Panc1 (cell line): ENCODE measurements around the gene CREB3L2.

Source experiments
- POLR2AphosphoS5 ChIP-seq: IDR thresholded peaks from 2 replicates; pipeline ENCODE4 v1.6.1; 2012; ENCODE audit warnings: mild to moderate bottlenecking, low read depth, low read length, moderate library complexity
- SIN3A ChIP-seq: IDR thresholded peaks from 2 replicates; pipeline ENCODE4 v1.6.1; 2012; ENCODE audit warnings: low read depth, mild to moderate bottlenecking, low read length, moderate library complexity, borderline replicate concordance; ENCODE audit not compliant: insufficient read depth
- TCF7L2 ChIP-seq: IDR thresholded peaks from 2 replicates; pipeline ENCODE4 v1.6.1; 2011; ENCODE audit warnings: mild to moderate bottlenecking, low read depth, low read length, inconsistent platforms
- TF ChIP-seq, protein P1 (sequence below), 2 experiments: IDR thresholded peaks; 2 replicates each; pipeline ENCODE4 v1.6.1; 2011 to 2012; ENCODE audit warnings: low read depth in 2 of 2, control low read depth in 1 of 2, low read length in 1 of 2, mild to moderate bottlenecking in 1 of 2, moderate library complexity in 1 of 2; ENCODE audit not compliant: insufficient read depth in 1 of 2
- TF ChIP-seq, protein P2 (sequence below): fragments of 450-650 bp; IDR thresholded peaks from 2 replicates; pipeline ENCODE4 v1.5.1; 2017; ENCODE audit warnings: mild to moderate bottlenecking

DNA sequence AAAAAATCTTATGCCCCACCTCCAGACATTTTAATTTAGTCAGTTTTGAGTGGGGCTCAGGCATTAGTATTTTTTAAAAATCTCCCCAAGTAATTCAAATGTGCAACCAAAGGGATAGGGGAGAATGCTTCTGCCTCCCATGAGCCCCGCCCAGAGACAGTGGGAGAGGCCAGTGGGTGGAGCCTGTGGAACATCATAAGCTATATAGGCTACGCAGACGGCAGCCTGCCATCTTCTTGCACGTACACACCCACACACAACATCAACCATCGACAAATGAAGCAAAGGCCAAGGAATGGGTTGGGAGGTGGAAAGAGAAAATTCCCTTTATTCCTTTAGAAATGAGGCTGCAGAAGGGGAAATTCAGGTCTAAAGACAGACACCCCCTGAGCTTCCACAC, 25.2 kb downstream of the CREB3L2 start:
- TF ChIP-seq, protein P1, sequence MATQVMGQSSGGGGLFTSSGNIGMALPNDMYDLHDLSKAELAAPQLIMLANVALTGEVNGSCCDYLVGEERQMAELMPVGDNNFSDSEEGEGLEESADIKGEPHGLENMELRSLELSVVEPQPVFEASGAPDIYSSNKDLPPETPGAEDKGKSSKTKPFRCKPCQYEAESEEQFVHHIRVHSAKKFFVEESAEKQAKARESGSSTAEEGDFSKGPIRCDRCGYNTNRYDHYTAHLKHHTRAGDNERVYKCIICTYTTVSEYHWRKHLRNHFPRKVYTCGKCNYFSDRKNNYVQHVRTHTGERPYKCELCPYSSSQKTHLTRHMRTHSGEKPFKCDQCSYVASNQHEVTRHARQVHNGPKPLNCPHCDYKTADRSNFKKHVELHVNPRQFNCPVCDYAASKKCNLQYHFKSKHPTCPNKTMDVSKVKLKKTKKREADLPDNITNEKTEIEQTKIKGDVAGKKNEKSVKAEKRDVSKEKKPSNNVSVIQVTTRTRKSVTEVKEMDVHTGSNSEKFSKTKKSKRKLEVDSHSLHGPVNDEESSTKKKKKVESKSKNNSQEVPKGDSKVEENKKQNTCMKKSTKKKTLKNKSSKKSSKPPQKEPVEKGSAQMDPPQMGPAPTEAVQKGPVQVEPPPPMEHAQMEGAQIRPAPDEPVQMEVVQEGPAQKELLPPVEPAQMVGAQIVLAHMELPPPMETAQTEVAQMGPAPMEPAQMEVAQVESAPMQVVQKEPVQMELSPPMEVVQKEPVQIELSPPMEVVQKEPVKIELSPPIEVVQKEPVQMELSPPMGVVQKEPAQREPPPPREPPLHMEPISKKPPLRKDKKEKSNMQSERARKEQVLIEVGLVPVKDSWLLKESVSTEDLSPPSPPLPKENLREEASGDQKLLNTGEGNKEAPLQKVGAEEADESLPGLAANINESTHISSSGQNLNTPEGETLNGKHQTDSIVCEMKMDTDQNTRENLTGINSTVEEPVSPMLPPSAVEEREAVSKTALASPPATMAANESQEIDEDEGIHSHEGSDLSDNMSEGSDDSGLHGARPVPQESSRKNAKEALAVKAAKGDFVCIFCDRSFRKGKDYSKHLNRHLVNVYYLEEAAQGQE (IDR thresholded peaks at IDR 0.05; ENCODE audit: insufficient read depth in 1 of 2, low read depth in 2 of 2, low read length in 1 of 2), result no peak
- TF ChIP-seq, protein P2, sequence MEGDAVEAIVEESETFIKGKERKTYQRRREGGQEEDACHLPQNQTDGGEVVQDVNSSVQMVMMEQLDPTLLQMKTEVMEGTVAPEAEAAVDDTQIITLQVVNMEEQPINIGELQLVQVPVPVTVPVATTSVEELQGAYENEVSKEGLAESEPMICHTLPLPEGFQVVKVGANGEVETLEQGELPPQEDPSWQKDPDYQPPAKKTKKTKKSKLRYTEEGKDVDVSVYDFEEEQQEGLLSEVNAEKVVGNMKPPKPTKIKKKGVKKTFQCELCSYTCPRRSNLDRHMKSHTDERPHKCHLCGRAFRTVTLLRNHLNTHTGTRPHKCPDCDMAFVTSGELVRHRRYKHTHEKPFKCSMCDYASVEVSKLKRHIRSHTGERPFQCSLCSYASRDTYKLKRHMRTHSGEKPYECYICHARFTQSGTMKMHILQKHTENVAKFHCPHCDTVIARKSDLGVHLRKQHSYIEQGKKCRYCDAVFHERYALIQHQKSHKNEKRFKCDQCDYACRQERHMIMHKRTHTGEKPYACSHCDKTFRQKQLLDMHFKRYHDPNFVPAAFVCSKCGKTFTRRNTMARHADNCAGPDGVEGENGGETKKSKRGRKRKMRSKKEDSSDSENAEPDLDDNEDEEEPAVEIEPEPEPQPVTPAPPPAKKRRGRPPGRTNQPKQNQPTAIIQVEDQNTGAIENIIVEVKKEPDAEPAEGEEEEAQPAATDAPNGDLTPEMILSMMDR, result no peak
- TF ChIP-seq SIN3A (no peak), POLR2AphosphoS5 (no peak), TCF7L2 (no peak)
